Breast epithelium (tissue), 3 donors: ENCODE measurements around the gene CTSH.

Experiments used
- POLR2A ChIP-seq: fragments of 450-650 bp; IDR thresholded peaks from one replicate; pipeline ENCODE4 v1.6.1; 2016; ENCODE audit warnings: antibody characterized with exemption, mild to moderate bottlenecking, moderate library complexity
- POLR2AphosphoS5 ChIP-seq, 3 donors: sonication (generic); formaldehyde crosslinking; IDR thresholded peaks; one replicate each; pipeline ENCODE4 v1.6.1; 2017; ENCODE audit warnings: antibody characterized with exemption in 3 of 3
- TF ChIP-seq, protein P1 (sequence below), 3 donors: fragments of 450-650 bp; IDR thresholded peaks; one replicate each; pipeline ENCODE4 v1.5.1; 2016 to 2017; ENCODE audit warnings: antibody characterized with exemption in 3 of 3, mild to moderate bottlenecking in 3 of 3, moderate library complexity in 3 of 3

DNA sequence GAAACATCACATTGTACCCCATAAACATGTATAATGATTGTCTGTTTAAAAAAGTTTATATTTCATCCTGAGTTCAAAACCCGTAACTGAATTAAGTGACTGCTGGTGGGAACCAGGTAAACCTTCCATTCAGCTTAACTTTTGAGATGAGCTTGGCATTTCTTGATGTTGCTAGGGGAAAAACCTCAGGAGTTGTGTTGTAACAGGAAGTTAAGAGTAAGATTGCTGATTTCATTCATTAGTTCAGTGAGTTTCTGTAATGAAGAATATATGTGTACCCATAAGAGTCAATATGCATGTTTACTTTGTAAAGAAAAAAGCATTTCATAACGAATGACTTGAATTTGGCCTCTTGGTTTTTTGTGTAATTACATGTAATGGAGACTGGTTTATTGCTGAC lies 32.5 kb downstream of the CTSH start:
- TF ChIP-seq, protein P1, sequence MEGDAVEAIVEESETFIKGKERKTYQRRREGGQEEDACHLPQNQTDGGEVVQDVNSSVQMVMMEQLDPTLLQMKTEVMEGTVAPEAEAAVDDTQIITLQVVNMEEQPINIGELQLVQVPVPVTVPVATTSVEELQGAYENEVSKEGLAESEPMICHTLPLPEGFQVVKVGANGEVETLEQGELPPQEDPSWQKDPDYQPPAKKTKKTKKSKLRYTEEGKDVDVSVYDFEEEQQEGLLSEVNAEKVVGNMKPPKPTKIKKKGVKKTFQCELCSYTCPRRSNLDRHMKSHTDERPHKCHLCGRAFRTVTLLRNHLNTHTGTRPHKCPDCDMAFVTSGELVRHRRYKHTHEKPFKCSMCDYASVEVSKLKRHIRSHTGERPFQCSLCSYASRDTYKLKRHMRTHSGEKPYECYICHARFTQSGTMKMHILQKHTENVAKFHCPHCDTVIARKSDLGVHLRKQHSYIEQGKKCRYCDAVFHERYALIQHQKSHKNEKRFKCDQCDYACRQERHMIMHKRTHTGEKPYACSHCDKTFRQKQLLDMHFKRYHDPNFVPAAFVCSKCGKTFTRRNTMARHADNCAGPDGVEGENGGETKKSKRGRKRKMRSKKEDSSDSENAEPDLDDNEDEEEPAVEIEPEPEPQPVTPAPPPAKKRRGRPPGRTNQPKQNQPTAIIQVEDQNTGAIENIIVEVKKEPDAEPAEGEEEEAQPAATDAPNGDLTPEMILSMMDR (IDR thresholded peaks at IDR 0.05), result no peak
- TF ChIP-seq POLR2A (no peak), POLR2AphosphoS5 (IDR thresholded peaks at IDR 0.05) (no peak)
